ENCODE results near the gene PRR29.

PRR29 gene

GRCh38 chr17:63969278-63969677 lies 28.9 kb upstream of the PRR29 start:
- TF ChIP-seq CTCF (IDR thresholded peaks at IDR 0.05; ENCODE audit: low read depth, low read length) = no peak
- Histone ChIP-seq H3K9me3 (ENCODE audit: severe bottlenecking) (no peaks in the 10 kb centered on the region), H3K36me3 (no peaks in the 10 kb centered on the region), H3K27ac (no peak overlapping the region), H3K4me3 (ENCODE audit: low read depth, low read length) (no peak overlapping the region), H3K27me3 (ENCODE audit: insufficient read depth, low read depth, severe bottlenecking) (no peaks in the 10 kb centered on the region)
- DNase-seq = no peak

- no peak within 1 kb of the TSS for H3K27ac ChIP-seq
Measured at GRCh38 chr17:63972796-63973195, 25.4 kb upstream of the PRR29 start, which contains the start of gene SCN4A. Gene SCN4A, minus strand, starts transcription at chr17:63972918. Its CDS starts 77 bp downstream, at chr17:63972841.

GRCh38 chr17:63973247-63973646 lies 24.9 kb upstream of the PRR29 start:
- TF ChIP-seq CTCF (IDR thresholded peaks at IDR 0.05; ENCODE audit: low read depth, low read length) = no peak
- Histone ChIP-seq H3K27ac (no peak overlapping the region), H3K27me3 (ENCODE audit: insufficient read depth, low read depth, severe bottlenecking) (no peaks in the 10 kb centered on the region), H3K4me3 (ENCODE audit: low read depth, low read length) (no peak overlapping the region), H3K36me3 (no peaks in the 10 kb centered on the region), H3K9me3 (ENCODE audit: severe bottlenecking) (no peaks in the 10 kb centered on the region)
- DNase-seq = no peak

More at GRCh38 chr17:63972796-63973195, 25.4 kb upstream of the PRR29 start, which contains the start of gene SCN4A:
- no peak for TF ChIP-seq CTCF (IDR thresholded peaks at IDR 0.05; ENCODE audit: low read depth, low read length)
- H3K27me3 ChIP-seq (ENCODE audit: insufficient read depth, low read depth, severe bottlenecking) = no peaks in the 10 kb centered on the region
- no peak for DNase-seq
- H3K36me3 ChIP-seq = no peaks in the 10 kb centered on the region
- no peaks in the 10 kb centered on the region for H3K9me3 ChIP-seq (ENCODE audit: severe bottlenecking)
- H3K4me3 ChIP-seq (ENCODE audit: low read depth, low read length) = no peak within 1 kb of the TSS

GRCh38 chr17:63973930-63974593 lies 24.1 kb upstream of the PRR29 start:
- H3K9me3 ChIP-seq (ENCODE audit: severe bottlenecking) = no peaks in the 10 kb centered on the region
- no peaks in the 10 kb centered on the region for H3K27me3 ChIP-seq (ENCODE audit: insufficient read depth, low read depth, severe bottlenecking)
- no peak for TF ChIP-seq CTCF (IDR thresholded peaks at IDR 0.05; ENCODE audit: low read depth, low read length)
- no peak overlapping the region for H3K27ac ChIP-seq
- H3K4me3 ChIP-seq (ENCODE audit: low read depth, low read length) = no peak overlapping the region
- DNase-seq = no peak
- H3K36me3 ChIP-seq = no peaks in the 10 kb centered on the region

- no peaks in the 10 kb centered on the region for H3K36me3 ChIP-seq
- H3K27me3 ChIP-seq (ENCODE audit: insufficient read depth, low read depth, severe bottlenecking) = no peaks in the 10 kb centered on the region
- DNase-seq = no peak
- H3K4me3 ChIP-seq (ENCODE audit: low read depth, low read length) = no peak overlapping the region
- no peaks in the 10 kb centered on the region for H3K9me3 ChIP-seq (ENCODE audit: severe bottlenecking)
- H3K27ac ChIP-seq = no peak overlapping the region
- TF ChIP-seq CTCF (IDR thresholded peaks at IDR 0.05; ENCODE audit: low read depth, low read length) = no peak
Measured at GRCh38 chr17:63974594-63975192, 23.5 kb upstream of the PRR29 start.

All from WERI-Rb-1 (cell line).